Endothelial cell of umbilical vein (primary cell): ENCODE measurements around the gene CLDN34. TPM values are rescaled to one million over a fixed set of nuclear protein-coding genes. Genes with fewer than 3 reads are reported as not detected.

ENCODE experiments used
- BruUV-seq: library from RNA; stranded (reverse); fragments of 400-500 nt; replicated peaks from 2 replicates; lab custom pipeline; 2021; lab: Mats Ljungman, UMichigan
- CTCF ChIA-PET: fragments of 300-600, 350-600 bp; sonication (Branson Sonifier 250); formaldehyde crosslinking; loops from one replicate; lab custom pipeline; 2021; ENCODE audit warnings: antibody characterized with exemption, inconsistent platforms; lab: Charles Lee
- POLR2A ChIA-PET: fragments of 300-600, 350-600 bp; sonication (Branson Sonifier 250); formaldehyde crosslinking; loops from one replicate; lab custom pipeline; 2021; ENCODE audit warnings: antibody characterized with exemption, inconsistent platforms; lab: Charles Lee
- DNase-seq: peaks from one replicate; pipeline ENCODE4 v3.0.0-alpha.2; 2011; ENCODE audit warnings: low read depth, low spot score
- FAIRE-seq: peaks from 2 replicates; lab custom pipeline; 2011; peaks lifted over from hg19 to GRCh38; lab: Jason Lieb, UNC
- H2AFZ ChIP-seq: 2 replicates; pipeline ENCODE4 v1.6.0; 2012; ENCODE audit warnings: low read depth, low read length, control low read depth, inconsistent platforms
- H3K27ac ChIP-seq: 2 replicates; pipeline ENCODE4 v1.5.1; 2011; ENCODE audit warnings: low read depth, mild to moderate bottlenecking, control low read depth, low read length, moderate library complexity; ENCODE audit not compliant: insufficient read depth
- H3K27me3 ChIP-seq, 2 experiments: 2 replicates each; pipeline versions ENCODE4 v1.6.0 to v1.6.1; 2011; ENCODE audit warnings: low read length in 2 of 2, mixed read lengths in 1 of 2; ENCODE audit not compliant: control insufficient read depth in 2 of 2, insufficient read depth in 2 of 2
- H3K36me3 ChIP-seq, 2 experiments: 2 replicates in 1 of 2; 3 replicates in 1 of 2; pipeline ENCODE4 v1.5.1; 2011; ENCODE audit warnings: low read length in 2 of 2, mild to moderate bottlenecking in 1 of 2, moderate library complexity in 1 of 2; ENCODE audit not compliant: control insufficient read depth in 2 of 2, insufficient read depth in 2 of 2; ENCODE audit errors: extremely low read depth in 1 of 2
- H3K4me1 ChIP-seq: 3 replicates; pipeline ENCODE4 v1.5.1; 2011; ENCODE audit warnings: mild to moderate bottlenecking, low read length; ENCODE audit not compliant: control insufficient read depth, insufficient read depth; ENCODE audit errors: extremely low read depth
- H3K4me2 ChIP-seq: 2 replicates; pipeline ENCODE4 v1.6.1; 2011; ENCODE audit warnings: low read length, control low read depth, mixed read lengths; ENCODE audit not compliant: insufficient read depth
- H3K4me3 ChIP-seq, 3 experiments: fragments of 200-600 bp in 1 of 3; sonication (generic), shearing (Covaris generic) in 1 of 3; replicated peaks in 1 of 3; 2 replicates each; pipeline ENCODE4 v1.5.1; 2011 to 2016; ENCODE audit warnings: control low read depth in 3 of 3, low read length in 3 of 3, mild to moderate bottlenecking in 2 of 3, inconsistent platforms in 1 of 3, low read depth in 1 of 3, moderate library complexity in 1 of 3; ENCODE audit not compliant: insufficient read depth in 1 of 3
- H3K79me2 ChIP-seq: 2 replicates; pipeline ENCODE4 v1.6.0; 2012; ENCODE audit warnings: low read length, inconsistent platforms; ENCODE audit not compliant: control insufficient read depth, insufficient read depth
- H3K9ac ChIP-seq: replicated peaks from 2 replicates; pipeline ENCODE3; 2011; ENCODE audit warnings: low read length, control low read depth; ENCODE audit not compliant: insufficient read depth; ENCODE audit errors: extremely low read depth
- H3K9me1 ChIP-seq: replicated peaks from 3 replicates; pipeline ENCODE4 v1.6.0; 2011; ENCODE audit warnings: mild to moderate bottlenecking, low read length; ENCODE audit not compliant: control insufficient read depth, insufficient read depth; ENCODE audit errors: extremely low read depth
- H3K9me3 ChIP-seq: replicated peaks from 2 replicates; pipeline ENCODE4 v1.5.1; 2012; ENCODE audit warnings: low read length, inconsistent platforms; ENCODE audit not compliant: control insufficient read depth, insufficient read depth
- H4K20me1 ChIP-seq: replicated peaks from 2 replicates; pipeline ENCODE3; 2011; ENCODE audit warnings: mild to moderate bottlenecking, low read length; ENCODE audit not compliant: control insufficient read depth, insufficient read depth; ENCODE audit errors: extremely low read depth
- EZH2 ChIP-seq: IDR thresholded peaks from 2 replicates; pipeline ENCODE4 v1.6.1; 2012; ENCODE audit warnings: borderline replicate concordance, low read depth, mild to moderate bottlenecking, moderate library complexity, low read length, inconsistent platforms; ENCODE audit not compliant: severe bottlenecking
- FOS ChIP-seq: IDR thresholded peaks from 2 replicates; pipeline ENCODE4 v1.6.1; 2011; ENCODE audit warnings: mild to moderate bottlenecking, low read length, moderate library complexity, borderline replicate concordance; ENCODE audit not compliant: insufficient read depth
- GATA2 ChIP-seq: IDR thresholded peaks from 2 replicates; pipeline ENCODE4 v1.7.0; 2011; ENCODE audit warnings: low read depth, mild to moderate bottlenecking, moderate library complexity, mixed read lengths, low read length; ENCODE audit not compliant: insufficient read length, insufficient read depth
- JUN ChIP-seq: IDR thresholded peaks from 2 replicates; pipeline ENCODE4 v1.6.1; 2011; ENCODE audit warnings: borderline replicate concordance, low read depth; ENCODE audit not compliant: insufficient read length, insufficient read depth
- MYC ChIP-seq: IDR thresholded peaks from one replicate; pipeline ENCODE4 v1.6.1; 2011; ENCODE audit warnings: mild to moderate bottlenecking, low read depth, low read length
- POLR2A ChIP-seq: IDR thresholded peaks from 2 replicates; pipeline ENCODE4 v1.6.1; 2012; ENCODE audit warnings: low read depth, mild to moderate bottlenecking, control low read depth, low read length
- POLR2AphosphoS5 ChIP-seq: IDR thresholded peaks from 2 replicates; pipeline ENCODE4 v1.6.1; 2012; ENCODE audit warnings: low read depth, mild to moderate bottlenecking, control low read depth, low read length, moderate library complexity; ENCODE audit not compliant: insufficient read depth
- dilution Hi-C: fragments of 300-500 bp; cut with MboI; formaldehyde crosslinking; loops from one replicate; pipeline ENCODE4 v1.15.0; 2019; ENCODE audit warnings: low sequenced_read_pairs; ENCODE audit not compliant: extremely low pct_ligation_motif_present
- intact Hi-C: fragments of 100-400 bp; cut with micrococcal nuclease; formaldehyde crosslinking; loops from one replicate; pipeline ENCODE4 v1.10.0; 2022
- polyA plus RNA-seq, 4 experiments: library from polyadenylated mRNA; depleted of rRNA in 3 of 4; stranded (reverse) in 3 of 4; unstranded in 1 of 4; fragments of >200 nt; gene quantifications; 2 replicates each; pipeline versions ENCODE4 v1.2.1 to v1.2.3, GENCODE V29; 2011 to 2012; ENCODE audit warnings: missing spikeins in 1 of 4
- total RNA-seq: library from RNA; stranded (reverse); gene quantifications from 2 replicates; pipeline ENCODE4 v1.2.3, GENCODE V29; 2021
- TF ChIP-seq, protein P1 (sequence below): IDR thresholded peaks from 2 replicates; pipeline ENCODE4 v1.6.1; 2011; ENCODE audit not compliant: insufficient read depth, insufficient read length
- TF ChIP-seq, protein P2 (sequence below), 2 donors: IDR thresholded peaks; 1 replicate in 1 of 2; 2 replicates in 1 of 2; pipeline ENCODE4 v1.5.1; 2011; ENCODE audit warnings: low read length in 2 of 2, mild to moderate bottlenecking in 2 of 2, moderate library complexity in 2 of 2, control low read depth in 1 of 2, inconsistent platforms in 1 of 2, low read depth in 1 of 2; ENCODE audit not compliant: insufficient read depth in 1 of 2; ENCODE audit errors: extremely low read depth in 1 of 2

Gene CLDN34
- total and polyA plus RNA-seq, 2 donors (not counting 3 experiments of a cell fraction or from before 2014, with no cell fraction given) = 0.08 to 0.46 TPM

GRCh38 chrX:9980401-9980800 is 13.2 kb downstream of the CLDN34 start:
- CTCF ChIA-PET = no interaction called here
- Histone ChIP-seq H3K79me2 (no peaks in the 10 kb centered on the region), H3K4me3 (no peak overlapping the region), H3K27me3 (no peaks in the 10 kb centered on the region), H3K4me1 (peaks cover 3% of the 10 kb centered on the region), H4K20me1 (no peaks in the 10 kb centered on the region), H3K9me1 (no peaks in the 10 kb centered on the region), H3K27ac (no peak overlapping the region), H3K36me3 (no peaks in the 10 kb centered on the region), H3K4me2 (no peak overlapping the region), H3K9ac (no peak overlapping the region), H2AFZ (no peak overlapping the region), H3K9me3 (no peaks in the 10 kb centered on the region)
- POLR2A ChIA-PET = no interaction called here
- TF ChIP-seq, protein P1, sequence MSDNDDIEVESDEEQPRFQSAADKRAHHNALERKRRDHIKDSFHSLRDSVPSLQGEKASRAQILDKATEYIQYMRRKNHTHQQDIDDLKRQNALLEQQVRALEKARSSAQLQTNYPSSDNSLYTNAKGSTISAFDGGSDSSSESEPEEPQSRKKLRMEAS = no peak
- no peak for TF ChIP-seq POLR2A
- no peak for TF ChIP-seq JUN
- no peak for TF ChIP-seq MYC
- TF ChIP-seq EZH2 = no peak
- no peak for TF ChIP-seq POLR2AphosphoS5
- TF ChIP-seq, protein P2, sequence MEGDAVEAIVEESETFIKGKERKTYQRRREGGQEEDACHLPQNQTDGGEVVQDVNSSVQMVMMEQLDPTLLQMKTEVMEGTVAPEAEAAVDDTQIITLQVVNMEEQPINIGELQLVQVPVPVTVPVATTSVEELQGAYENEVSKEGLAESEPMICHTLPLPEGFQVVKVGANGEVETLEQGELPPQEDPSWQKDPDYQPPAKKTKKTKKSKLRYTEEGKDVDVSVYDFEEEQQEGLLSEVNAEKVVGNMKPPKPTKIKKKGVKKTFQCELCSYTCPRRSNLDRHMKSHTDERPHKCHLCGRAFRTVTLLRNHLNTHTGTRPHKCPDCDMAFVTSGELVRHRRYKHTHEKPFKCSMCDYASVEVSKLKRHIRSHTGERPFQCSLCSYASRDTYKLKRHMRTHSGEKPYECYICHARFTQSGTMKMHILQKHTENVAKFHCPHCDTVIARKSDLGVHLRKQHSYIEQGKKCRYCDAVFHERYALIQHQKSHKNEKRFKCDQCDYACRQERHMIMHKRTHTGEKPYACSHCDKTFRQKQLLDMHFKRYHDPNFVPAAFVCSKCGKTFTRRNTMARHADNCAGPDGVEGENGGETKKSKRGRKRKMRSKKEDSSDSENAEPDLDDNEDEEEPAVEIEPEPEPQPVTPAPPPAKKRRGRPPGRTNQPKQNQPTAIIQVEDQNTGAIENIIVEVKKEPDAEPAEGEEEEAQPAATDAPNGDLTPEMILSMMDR (IDR thresholded peaks at IDR 0.05; ENCODE audit: extremely low read depth in 1 of 2, insufficient read depth in 1 of 2, low read depth in 1 of 2, low read length in 2 of 2) = no peak
- TF ChIP-seq FOS = no peak
- TF ChIP-seq GATA2 = no peak
- BruUV-seq = no TSS peak
- dilution Hi-C loops (no loop called here), intact Hi-C loops (loop anchor here (10.0 kb wide), 1 partner anchor 634 kb away; no protein-coding TSS in a partner anchor)
- FAIRE-seq (no peak), DNase-seq (no peak)
